GM23338 (cell line): ENCODE results near the gene HAUS5. TPM values are rescaled to one million over a fixed set of nuclear protein-coding genes. Genes with fewer than 3 reads are reported as not detected.

Source experiments
- ATAC-seq: fragments of 200-7000 bp; cut with Tn5 transposase; 3 replicates; pipeline ENCODE4 v1.9.1; 2020
- DNase-seq: peaks from one replicate; pipeline ENCODE4 v3.0.0-alpha.2; 2015; ENCODE audit warnings: low spot score
- H2AFZ ChIP-seq: fragments of 200-600 bp; sonication (generic); 2 replicates; pipeline ENCODE4 v1.8.0; 2016; ENCODE audit warnings: antibody characterized with exemption, mild to moderate bottlenecking, moderate library complexity
- H3F3A ChIP-seq: fragments of 200-600 bp; sonication (generic); replicated peaks from 2 replicates; pipeline ENCODE4 v1.8.0; 2017; ENCODE audit warnings: antibody characterized with exemption, mixed run types, low read depth
- H3K27ac ChIP-seq: fragments of 200-600 bp; sonication (generic); 2 replicates; pipeline ENCODE4 v1.6.1; 2016; ENCODE audit warnings: low read depth
- H3K27me3 ChIP-seq: fragments of 200-600 bp; sonication (generic); 2 replicates; pipeline ENCODE4 v1.8.0; 2016; ENCODE audit warnings: mild to moderate bottlenecking, mixed run types, moderate library complexity; ENCODE audit not compliant: insufficient read depth
- H3K36me3 ChIP-seq: fragments of 200-600 bp; sonication (generic); 2 replicates; pipeline ENCODE4 v1.8.0; 2016; ENCODE audit warnings: mild to moderate bottlenecking; ENCODE audit not compliant: insufficient read depth
- H3K4me1 ChIP-seq: fragments of 200-600 bp; sonication (generic); 2 replicates; pipeline ENCODE4 v1.8.0; 2016; ENCODE audit warnings: mild to moderate bottlenecking, moderate library complexity; ENCODE audit not compliant: insufficient read depth
- H3K4me2 ChIP-seq: fragments of 200-600 bp; sonication (generic); 2 replicates; pipeline ENCODE4 v1.7.1; 2017; ENCODE audit warnings: mixed run types
- H3K4me3 ChIP-seq: fragments of 200-600 bp; sonication (generic); 2 replicates; pipeline ENCODE4 v1.6.1; 2016; ENCODE audit warnings: mixed run types
- H3K79me2 ChIP-seq: fragments of 200-600 bp; sonication (generic); replicated peaks from 2 replicates; pipeline ENCODE4 v1.8.0; 2017; ENCODE audit warnings: mild to moderate bottlenecking; ENCODE audit not compliant: insufficient read depth
- H3K9me2 ChIP-seq: fragments of 200-600 bp; sonication (generic); 2 replicates; pipeline ENCODE4 v1.8.0; 2017; ENCODE audit not compliant: insufficient read depth
- H4K20me1 ChIP-seq: fragments of 200-600 bp; sonication (generic); replicated peaks from 2 replicates; pipeline ENCODE4 v1.8.0; 2017; ENCODE audit warnings: mild to moderate bottlenecking; ENCODE audit not compliant: insufficient read depth
- H3K27ac Mint-ChIP-seq: 2 replicates; pipeline ENCODE4 v1.8.0; 2020; ENCODE audit warnings: inconsistent platforms, mild to moderate bottlenecking, moderate library complexity, mixed read lengths
- H3K27me3 Mint-ChIP-seq: 3 replicates; pipeline ENCODE4 v1.8.0; 2022; ENCODE audit warnings: low read depth, mild to moderate bottlenecking, moderate library complexity, mixed read lengths, inconsistent platforms; ENCODE audit not compliant: insufficient read depth, poor library complexity
- H3K36me3 Mint-ChIP-seq: 3 replicates; pipeline ENCODE4 v1.8.0; 2021; ENCODE audit warnings: low read depth, mild to moderate bottlenecking, inconsistent platforms, moderate library complexity, mixed read lengths
- H3K4me1 Mint-ChIP-seq: 3 replicates; pipeline ENCODE4 v1.8.0; 2020; ENCODE audit warnings: mild to moderate bottlenecking, inconsistent platforms, mixed read lengths
- H3K4me3 Mint-ChIP-seq: 3 replicates; pipeline ENCODE4 v1.8.0; 2021; ENCODE audit warnings: moderate library complexity, mild to moderate bottlenecking, inconsistent platforms, mixed read lengths
- H3K9me3 Mint-ChIP-seq: 3 replicates; pipeline ENCODE4 v1.8.0; 2020; ENCODE audit warnings: moderate library complexity, mild to moderate bottlenecking, inconsistent platforms, mixed read lengths
- CREB1 ChIP-seq: fragments of 250-450 bp; sonication (Bioruptor Pico); IDR thresholded peaks from 2 replicates; pipeline ENCODE4 v1.5.0; 2020; ENCODE audit warnings: low read depth, mild to moderate bottlenecking, moderate library complexity
- CTCF ChIP-seq, 2 experiments: fragments of 200-600 bp in 1 of 2; sonication (generic) in 1 of 2; conservative IDR thresholded peaks; 2 replicates each; pipeline versions ENCODE4 v1.5.1 to v1.6.1; 2016 to 2017; ENCODE audit warnings: antibody characterized with exemption in 2 of 2, low read depth in 2 of 2, mild to moderate bottlenecking in 2 of 2, moderate library complexity in 1 of 2
- ETS1 ChIP-seq: IDR thresholded peaks from 2 replicates; pipeline ENCODE4 v1.6.1; 2016; ENCODE audit warnings: antibody characterized with exemption
- EZH2 ChIP-seq: fragments of 200-600 bp; sonication (generic); IDR thresholded peaks from one replicate; pipeline ENCODE4 v1.8.0; 2017; ENCODE audit warnings: antibody characterized with exemption, mild to moderate bottlenecking, low read depth; ENCODE audit not compliant: unreplicated experiment
- EZH2phosphoT487 ChIP-seq: fragments of 200-600 bp; sonication (generic); IDR thresholded peaks from one replicate; pipeline ENCODE4 v1.8.1; 2018; ENCODE audit warnings: antibody characterized with exemption; ENCODE audit not compliant: unreplicated experiment
- JUNB ChIP-seq: IDR thresholded peaks from one replicate; pipeline ENCODE4 v1.6.1; 2016; ENCODE audit warnings: antibody characterized with exemption; ENCODE audit not compliant: unreplicated experiment
- NANOG ChIP-seq: IDR thresholded peaks from 2 replicates; pipeline ENCODE4 v1.6.1; 2016; ENCODE audit warnings: antibody characterized with exemption, borderline replicate concordance
- POLR2AphosphoS5 ChIP-seq: IDR thresholded peaks from 2 replicates; pipeline ENCODE4 v1.6.1; 2016; ENCODE audit warnings: antibody characterized with exemption, low read depth
- REST ChIP-seq: IDR thresholded peaks from one replicate; pipeline ENCODE4 v1.6.1; 2018; ENCODE audit warnings: antibody characterized with exemption; ENCODE audit not compliant: unreplicated experiment
- STAT1 ChIP-seq: IDR thresholded peaks from one replicate; pipeline ENCODE4 v1.6.1; 2016; ENCODE audit warnings: antibody characterized with exemption; ENCODE audit not compliant: unreplicated experiment
- ZNF114 ChIP-seq: fragments of 250-450 bp; sonication (Bioruptor Pico); IDR thresholded peaks from 2 replicates; pipeline ENCODE4 v1.5.0; 2020; ENCODE audit warnings: mild to moderate bottlenecking, moderate library complexity
- ZNF331 ChIP-seq: fragments of 250-450 bp; sonication (Bioruptor Pico); IDR thresholded peaks from 2 replicates; pipeline ENCODE4 v1.5.0; 2020; ENCODE audit warnings: low read depth, mild to moderate bottlenecking, moderate library complexity
- ZNF462 ChIP-seq: fragments of 250-450 bp; sonication (Bioruptor Pico); IDR thresholded peaks from 2 replicates; pipeline ENCODE4 v1.5.0; 2020; ENCODE audit warnings: mild to moderate bottlenecking, moderate library complexity
- polyA plus RNA-seq: library from polyadenylated mRNA; unstranded; fragments of >200 nt; fragmentation: Nextera tagmentation; extraction: Ambion mirVana; gene quantifications from 2 replicates; pipeline ENCODE4 v1.2.1, GENCODE V29; 2016
- total RNA-seq: library from RNA; depleted of rRNA; stranded (reverse); fragments of >200 nt; shearing (Covaris generic); gene quantifications from 2 replicates; pipeline ENCODE4 v1.2.3, GENCODE V29; 2014

Gene HAUS5
- total and polyA plus RNA-seq, 2 experiments from 2014 or later, result 21.9 to 23.2 TPM

GRCh38 chr19:35623327-35624010 lies 10.9 kb downstream of the HAUS5 start:
- H3K36me3 Mint-ChIP-seq, result peaks cover 17% of the 10 kb centered on the region; the same call in 2 of the 3 replicates
- no peak for ATAC-seq

More at GRCh38 chr19:35623327-35624010, 10.9 kb downstream of the HAUS5 start:
- Histone ChIP-seq H2AFZ (no peak overlapping the region), H3K4me2 (no peak overlapping the region), H3K79me2 (no peaks in the 10 kb centered on the region), H3K4me1 (peaks cover 3% of the 10 kb centered on the region; the same call in 1 of the 2 replicates), H3K36me3 (no peaks in the 10 kb centered on the region), H3F3A (0 out of 2 replicates have a peak, but pooled peaks cover 2% of the 10 kb centered on the region), H3K27me3 (no peaks in the 10 kb centered on the region), H3K27ac (no peak overlapping the region), H4K20me1 (no peaks in the 10 kb centered on the region), H3K9me2 (no peaks in the 10 kb centered on the region), H3K4me3 (no peak overlapping the region)
- Mint-ChIP-seq H3K4me1 (peaks cover 4% of the 10 kb centered on the region; the same call in 1 of the 3 replicates), H3K27me3 (peaks cover 9% of the 10 kb centered on the region), H3K9me3 (no peaks in the 10 kb centered on the region), H3K4me3 (no peak overlapping the region), H3K27ac (peak overlapping the region; percentile 61; the same call in 1 of the 2 replicates)
- no peak for DNase-seq
- TF ChIP-seq ETS1, result no peak
- no peak for TF ChIP-seq REST
- TF ChIP-seq NANOG, result no peak
- TF ChIP-seq STAT1, result no peak
- no peak for TF ChIP-seq CTCF (conservative IDR thresholded peaks at IDR 0.05; ENCODE audit: low read depth in 2 of 2)
- no peak for TF ChIP-seq CREB1
- TF ChIP-seq ZNF114 (CRISPR knock-in tag), result no peak
- TF ChIP-seq POLR2AphosphoS5, result no peak
- no peak for TF ChIP-seq EZH2phosphoT487
- TF ChIP-seq JUNB, result no peak
- TF ChIP-seq EZH2, result no peak
- TF ChIP-seq ZNF462, result no peak
- TF ChIP-seq ZNF331 (CRISPR knock-in tag), result no peak
